ENCODE measurements around the gene MYLK2.
A peak's percentile ranks its signal among the peaks of the same experiment; 100 is the strongest.
"Not testable (repeated sequence)": the region's sequence is repeated elsewhere in the genome, so short reads cannot be mapped to it uniquely, and the experiment has no call there.

MYLK2 gene

GRCh38 chr20:31816221-31816620 lies 2.9 kb upstream of the MYLK2 start:
- DNase-seq: no peak

GRCh38 chr20:31817461-31817860 lies 1.7 kb upstream of the MYLK2 start:
- DNase-seq: no peak

- DNase-seq: no peak
Measured at GRCh38 chr20:31818376-31818908, 714 bp upstream of the MYLK2 start.

GRCh38 chr20:31820228-31820627 lies 1.1 kb downstream of the MYLK2 start:
- DNase-seq: no peak

- no peak for DNase-seq
Measured at GRCh38 chr20:31821427-31821826, 2.3 kb downstream of the MYLK2 start.

- DNase-seq: no peak
Measured at GRCh38 chr20:31822421-31823330, 3.5 kb downstream of the MYLK2 start.

GRCh38 chr20:31823360-31824124 lies 4.4 kb downstream of the MYLK2 start:
- no peak for DNase-seq

GRCh38 chr20:31824125-31824485 lies 4.9 kb downstream of the MYLK2 start:
- DNase-seq: no peak

- no peak for DNase-seq
Measured at GRCh38 chr20:31824554-31825313, 5.6 kb downstream of the MYLK2 start.

- no peak for DNase-seq
Measured at GRCh38 chr20:31826074-31826473, 6.9 kb downstream of the MYLK2 start.

GRCh38 chr20:31827059-31827458 lies 7.9 kb downstream of the MYLK2 start:
- DNase-seq: no peak

GRCh38 chr20:31828016-31828415 lies 8.9 kb downstream of the MYLK2 start:
- not testable (repeated sequence) for DNase-seq

- DNase-seq: no peak
Measured at GRCh38 chr20:31829731-31830130, 10.6 kb downstream of the MYLK2 start.

- no peak for DNase-seq
Measured at GRCh38 chr20:31830406-31830981, 11.3 kb downstream of the MYLK2 start.

- no peak for DNase-seq
Measured at GRCh38 chr20:31831211-31831610, 12.1 kb downstream of the MYLK2 start.

- DNase-seq: no peak
Measured at GRCh38 chr20:31831771-31832306, 12.7 kb downstream of the MYLK2 start.

GRCh38 chr20:31833130-31833930 lies 14.2 kb downstream of the MYLK2 start:
- DNase-seq: no peak

- no peak for DNase-seq
Measured at GRCh38 chr20:31833931-31834521, 14.9 kb downstream of the MYLK2 start.

- no peak for DNase-seq
Measured at GRCh38 chr20:31835554-31835953, 16.4 kb downstream of the MYLK2 start.

GRCh38 chr20:31835977-31836852 lies 17.1 kb downstream of the MYLK2 start:
- peak; percentile 73 for DNase-seq

All from GF-D8 (cell line).